Lower leg skin (tissue), 4 donors: ENCODE measurements around the gene DLG2. TPM values are rescaled to one million over a fixed set of nuclear protein-coding genes. Genes with fewer than 3 reads are reported as not detected.

ENCODE experiments used
- DNase-seq, 2 donors: peaks; one replicate each; pipeline ENCODE4 v3.0.0-alpha.2; 2019; ENCODE audit warnings: low spot score in 2 of 2
- H3K4me3 ChIP-seq: fragments of 200-600 bp; sonication (generic); 2 replicates; pipeline ENCODE4 v1.5.1; 2017; ENCODE audit warnings: mild to moderate bottlenecking, low read depth; ENCODE audit not compliant: poor library complexity, severe bottlenecking
- POLR2A ChIP-seq, 2 donors: fragments of 450-650 bp; IDR thresholded peaks; one replicate each; pipeline ENCODE4 v1.6.1; 2016 to 2017; ENCODE audit warnings: antibody characterized with exemption in 2 of 2, mild to moderate bottlenecking in 1 of 2, moderate library complexity in 1 of 2
- WGBS, 2 donors: methylation state at CpG; one replicate each; pipeline ENCODE4 v1.1.5; 2018; 5-methylcytosine and 5-hydroxymethylcytosine counted together
- intact Hi-C: fragments of 100-400 bp; cut with DNase I; formaldehyde crosslinking; loops from one replicate; pipeline ENCODE4 v1.15.0; 2023; ENCODE audit warnings: low total_unique reads
- total RNA-seq, 4 donors: library from RNA; depleted of rRNA; stranded (reverse); fragments of >200 nt; gene quantifications; one replicate each; pipeline ENCODE4 v1.1.0, GENCODE V29; 2016
- TF ChIP-seq, protein P1 (sequence below), 3 donors: fragments of 450-650 bp; IDR thresholded peaks; one replicate each; pipeline ENCODE4 v1.5.1; 2016; ENCODE audit warnings: antibody characterized with exemption in 3 of 3, mild to moderate bottlenecking in 3 of 3, moderate library complexity in 2 of 3

DLG2 gene
- total RNA-seq, 4 donors from 2014 or later = 37.6 to 68.3 (median 46.0) TPM

DNA sequence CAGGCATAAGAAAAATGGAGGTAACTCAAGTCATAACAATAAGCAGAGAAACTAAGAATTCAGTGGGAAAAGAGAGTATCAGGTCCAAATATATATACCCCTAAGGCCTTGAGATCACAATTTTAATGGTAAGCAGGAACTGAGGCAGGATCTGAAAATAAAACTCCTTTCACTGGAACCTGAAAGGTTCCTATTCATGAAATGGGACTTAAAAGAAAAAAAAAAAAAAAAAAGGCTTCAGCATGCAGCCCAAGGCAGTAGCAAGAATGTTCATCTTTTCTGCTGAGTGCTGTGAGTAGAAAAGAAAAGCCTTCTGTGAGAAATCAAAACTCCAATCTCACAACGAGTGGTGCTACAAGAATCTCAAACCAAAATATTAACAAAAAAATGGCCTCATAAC is 75.3 kb downstream of the DLG2 start:
- DNase-seq = no peak
- H3K4me3 ChIP-seq = no peak overlapping the region
- WGBS, 2 donors = 54 to 62% methylated on average over 1 of the region's 1 CpG
- no peak for TF ChIP-seq POLR2A (IDR thresholded peaks at IDR 0.05)
- TF ChIP-seq, protein P1, sequence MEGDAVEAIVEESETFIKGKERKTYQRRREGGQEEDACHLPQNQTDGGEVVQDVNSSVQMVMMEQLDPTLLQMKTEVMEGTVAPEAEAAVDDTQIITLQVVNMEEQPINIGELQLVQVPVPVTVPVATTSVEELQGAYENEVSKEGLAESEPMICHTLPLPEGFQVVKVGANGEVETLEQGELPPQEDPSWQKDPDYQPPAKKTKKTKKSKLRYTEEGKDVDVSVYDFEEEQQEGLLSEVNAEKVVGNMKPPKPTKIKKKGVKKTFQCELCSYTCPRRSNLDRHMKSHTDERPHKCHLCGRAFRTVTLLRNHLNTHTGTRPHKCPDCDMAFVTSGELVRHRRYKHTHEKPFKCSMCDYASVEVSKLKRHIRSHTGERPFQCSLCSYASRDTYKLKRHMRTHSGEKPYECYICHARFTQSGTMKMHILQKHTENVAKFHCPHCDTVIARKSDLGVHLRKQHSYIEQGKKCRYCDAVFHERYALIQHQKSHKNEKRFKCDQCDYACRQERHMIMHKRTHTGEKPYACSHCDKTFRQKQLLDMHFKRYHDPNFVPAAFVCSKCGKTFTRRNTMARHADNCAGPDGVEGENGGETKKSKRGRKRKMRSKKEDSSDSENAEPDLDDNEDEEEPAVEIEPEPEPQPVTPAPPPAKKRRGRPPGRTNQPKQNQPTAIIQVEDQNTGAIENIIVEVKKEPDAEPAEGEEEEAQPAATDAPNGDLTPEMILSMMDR (IDR thresholded peaks at IDR 0.05) = no peak
- intact Hi-C loops = no loop called here

- intact Hi-C loops = no loop called here
- no peak overlapping the region for H3K4me3 ChIP-seq
- TF ChIP-seq, protein P1 (IDR thresholded peaks at IDR 0.05) = no peak
- TF ChIP-seq POLR2A (IDR thresholded peaks at IDR 0.05) = no peak
- no peak for DNase-seq
Observed at GRCh38 chr11:85541683-85542082, 85.5 kb downstream of the DLG2 start.

DNA sequence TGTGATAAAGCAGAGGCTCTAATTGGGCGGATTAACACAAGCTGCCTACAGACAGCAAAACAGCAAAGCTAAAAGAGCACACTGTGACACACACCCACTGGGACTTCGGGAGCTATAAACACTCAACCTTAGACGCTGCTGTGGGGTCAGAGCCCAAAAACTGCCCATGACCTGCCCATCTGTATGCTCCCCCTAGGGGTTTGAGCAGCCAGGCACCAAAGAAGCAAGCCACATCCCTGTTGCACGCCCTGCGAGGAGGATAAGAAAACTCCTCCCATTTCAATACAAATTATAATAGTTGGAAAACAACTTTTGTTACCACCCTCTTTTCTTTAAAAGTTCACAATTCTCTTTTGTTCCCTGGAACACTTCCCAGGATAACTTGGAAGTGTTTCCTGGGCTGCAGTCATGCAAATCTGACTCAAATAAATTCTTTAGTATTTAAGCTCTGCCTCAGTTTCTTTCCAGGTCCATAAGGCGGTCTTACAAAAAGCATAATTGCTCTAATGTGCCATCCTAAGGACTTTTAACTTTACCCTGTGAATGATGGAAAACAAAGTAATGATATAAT is 86.4 kb downstream of the DLG2 start:
- H3K4me3 ChIP-seq = no peak overlapping the region
- intact Hi-C loops = no loop called here
- DNase-seq = no peak
- no peak for TF ChIP-seq POLR2A (IDR thresholded peaks at IDR 0.05)
- TF ChIP-seq, protein P1 (IDR thresholded peaks at IDR 0.05) = no peak
- 46 to 48% methylated on average over 6 of the region's 6 CpGs for WGBS, 2 donors

DNA sequence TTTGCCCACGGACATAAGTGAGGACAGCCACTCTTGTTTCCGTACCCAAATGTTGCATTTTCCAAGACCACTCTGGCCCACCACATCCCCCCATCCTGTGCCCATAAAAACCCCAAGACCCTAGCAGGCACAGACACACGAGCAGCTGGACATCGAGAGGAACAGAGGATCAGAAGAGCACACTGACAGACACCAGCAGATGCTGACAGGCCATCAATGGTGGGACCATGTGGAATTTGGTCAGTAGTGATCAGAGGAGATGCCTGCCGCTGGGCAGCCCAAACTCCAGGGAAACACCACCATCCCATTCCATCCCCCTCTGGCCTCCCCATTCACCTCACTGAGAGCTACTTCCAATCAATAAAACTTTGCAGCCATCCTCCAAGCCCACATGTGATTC is 87.0 kb downstream of the DLG2 start:
- no peak overlapping the region for H3K4me3 ChIP-seq
- TF ChIP-seq, protein P1 (IDR thresholded peaks at IDR 0.05) = no peak
- TF ChIP-seq POLR2A (IDR thresholded peaks at IDR 0.05) = no peak
- DNase-seq = no peak
- intact Hi-C loops = no loop called here
- WGBS, 2 donors = 88 to 90% methylated on average over 5 of the region's 5 CpGs

DNA sequence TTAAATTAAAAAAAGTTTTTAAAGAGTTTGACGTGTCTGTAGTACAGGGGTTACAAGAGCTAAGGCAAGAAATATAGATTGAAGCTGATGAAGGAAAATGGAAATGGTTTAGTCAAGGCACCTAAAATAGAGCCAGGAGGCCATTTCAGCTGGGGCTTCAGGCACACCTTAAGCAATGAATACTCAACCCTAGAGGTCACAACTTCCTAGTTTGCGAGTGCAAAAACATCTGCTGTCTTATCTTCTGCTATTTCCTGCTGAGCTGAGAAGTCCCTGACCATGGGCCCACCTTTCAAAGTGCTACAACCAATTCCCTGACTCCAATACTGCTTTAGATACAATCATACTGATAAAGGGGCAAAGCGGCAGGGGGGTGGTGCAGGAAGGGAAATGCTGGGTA is 87.4 kb downstream of the DLG2 start:
- no peak overlapping the region for H3K4me3 ChIP-seq
- DNase-seq = no peak
- 89 to 96% methylated on average over 3 of the region's 3 CpGs for WGBS, 2 donors
- no peak for TF ChIP-seq POLR2A (IDR thresholded peaks at IDR 0.05)
- TF ChIP-seq, protein P1 (IDR thresholded peaks at IDR 0.05) = no peak
- intact Hi-C loops = no loop called here

DNA sequence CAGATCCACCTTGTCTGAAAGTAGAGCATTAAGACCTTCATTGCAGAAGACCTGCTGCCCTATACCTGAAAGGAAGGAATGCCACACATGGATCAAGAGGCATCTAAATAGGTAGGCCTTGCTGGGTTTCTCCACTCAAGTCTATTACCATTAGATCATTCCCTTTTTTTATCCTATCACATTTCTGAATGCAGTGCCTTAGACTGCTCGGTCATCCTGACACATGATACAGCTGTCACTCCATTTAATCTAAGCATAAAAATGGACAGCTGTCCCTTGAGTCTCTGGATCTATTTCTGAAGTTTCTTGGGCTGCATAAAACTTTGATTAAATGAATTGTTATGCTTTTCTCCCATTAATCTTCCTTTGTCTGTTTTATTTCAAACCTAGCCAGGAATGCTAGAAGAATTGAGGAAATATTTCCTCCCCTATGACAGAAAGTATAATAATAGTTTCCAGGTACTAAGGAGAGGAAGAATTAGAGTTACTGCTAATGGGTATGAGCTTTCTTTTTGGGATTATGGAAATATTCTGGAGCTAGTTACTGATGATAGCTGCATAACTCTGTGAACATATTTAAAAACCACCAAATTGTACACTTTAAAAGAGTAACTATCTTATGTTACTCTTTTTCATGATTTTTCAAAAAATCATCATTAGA is 88.0 kb downstream of the DLG2 start:
- 81 to 86% methylated on average over 1 of the region's 1 CpG for WGBS, 2 donors
- no peak for DNase-seq
- TF ChIP-seq, protein P1 (IDR thresholded peaks at IDR 0.05) = no peak
- no peak for TF ChIP-seq POLR2A (IDR thresholded peaks at IDR 0.05)
- intact Hi-C loops = no loop called here
- no peak overlapping the region for H3K4me3 ChIP-seq
